Mucosa of gallbladder (tissue), 1 donor: Measurements from ENCODE around the gene ZBTB16. TPM values are rescaled to one million over a fixed set of nuclear protein-coding genes. Genes with fewer than 3 reads are reported as not detected.

Experiments
- DNase-seq: peaks from one replicate; pipeline ENCODE4 v3.0.0-alpha.2; 2020; ENCODE audit warnings: low spot score
- total RNA-seq: library from RNA; stranded (reverse); gene quantifications from one replicate; pipeline ENCODE4 v1.2.1, GENCODE V29; 2021
- donor health status: DM: no; HTN: no; CAD: no.

Gene ZBTB16
- total RNA-seq, 1 donor from 2014 or later: 85.4 TPM

- no peak for DNase-seq
Measured at GRCh38 chr11:114281388-114281956, 222.0 kb downstream of the ZBTB16 start.

DNA sequence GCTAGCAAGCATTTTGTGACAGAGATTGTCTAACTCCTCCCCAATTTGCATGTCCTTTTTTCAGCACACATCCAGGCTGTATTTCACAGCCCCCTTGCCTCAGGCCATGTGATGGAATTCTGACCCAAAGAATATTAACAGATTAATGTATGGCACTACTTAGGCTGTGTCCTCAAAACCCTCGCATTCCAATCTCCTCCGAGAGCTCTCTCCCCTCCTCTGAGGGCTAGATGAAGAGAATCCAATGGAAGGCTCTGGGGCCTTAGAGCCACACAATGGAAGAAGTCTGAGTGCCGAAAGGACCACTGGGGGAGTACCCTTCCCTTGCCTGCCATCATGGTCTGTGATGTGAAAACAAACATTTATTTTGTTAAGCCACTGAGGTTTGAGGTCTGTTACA is 223.0 kb downstream of the ZBTB16 start:
- no peak for DNase-seq

GRCh38 chr11:114283422-114283821 is 223.9 kb downstream of the ZBTB16 start:
- no peak for DNase-seq

DNA sequence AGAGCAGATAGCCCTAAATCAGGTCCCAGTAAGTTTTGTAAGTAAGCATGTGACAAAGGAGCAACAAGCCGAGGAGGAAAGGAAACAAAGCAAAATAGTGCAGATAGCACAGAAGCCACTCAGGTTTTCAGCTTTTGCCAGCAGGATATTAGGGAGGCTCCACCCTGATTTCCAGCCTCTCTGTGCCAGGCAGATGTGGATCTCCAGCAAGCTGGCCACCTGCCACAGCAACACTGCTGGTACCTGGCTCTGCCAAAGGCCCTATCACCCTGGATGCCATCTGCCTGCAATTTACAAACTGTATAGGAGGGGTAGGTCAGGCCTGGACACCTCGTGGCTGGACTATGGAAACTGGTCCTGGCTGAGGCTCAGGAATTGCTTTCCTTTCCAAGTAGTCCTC is 224.5 kb downstream of the ZBTB16 start:
- peak; percentile 34 for DNase-seq

DNA sequence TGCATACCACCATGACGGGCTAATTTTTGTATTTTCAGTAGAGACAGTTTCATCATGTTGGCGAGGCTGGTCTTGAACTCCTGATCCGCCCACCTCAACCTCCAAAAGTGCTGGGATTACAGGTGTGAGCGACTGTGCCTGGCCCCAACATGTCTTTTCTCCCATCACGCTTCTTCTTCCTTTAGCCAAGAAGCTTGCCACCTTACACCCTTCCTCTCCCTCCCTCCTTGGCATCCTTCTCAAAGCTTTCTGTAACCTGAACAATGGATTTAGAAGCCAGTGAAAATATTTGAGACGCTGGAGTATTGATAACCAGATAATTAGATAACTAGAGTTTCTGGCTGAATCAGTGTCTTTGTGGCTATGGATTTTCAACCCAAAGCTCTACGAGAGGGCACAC is 225.4 kb downstream of the ZBTB16 start:
- DNase-seq: no peak

DNA sequence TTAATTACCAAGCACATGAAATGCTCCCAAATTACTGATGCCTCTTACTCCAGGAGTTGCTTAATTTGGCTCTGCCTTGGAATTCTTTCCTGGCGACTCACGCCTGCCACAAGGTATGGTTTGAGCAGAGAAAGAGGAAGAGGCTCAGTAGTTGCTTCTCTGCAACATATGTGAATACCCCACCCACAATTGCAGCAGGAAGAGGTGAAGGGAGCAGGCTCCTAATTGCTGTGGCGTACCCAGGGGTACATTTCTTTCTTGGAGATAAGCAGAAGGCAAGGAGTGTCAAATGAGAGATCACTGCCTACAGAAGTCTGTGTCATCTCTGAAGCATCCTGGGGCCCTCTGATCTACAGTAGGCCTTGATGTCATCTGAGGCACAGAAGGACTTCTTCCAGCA is 226.1 kb downstream of the ZBTB16 start:
- no peak for DNase-seq

DNA sequence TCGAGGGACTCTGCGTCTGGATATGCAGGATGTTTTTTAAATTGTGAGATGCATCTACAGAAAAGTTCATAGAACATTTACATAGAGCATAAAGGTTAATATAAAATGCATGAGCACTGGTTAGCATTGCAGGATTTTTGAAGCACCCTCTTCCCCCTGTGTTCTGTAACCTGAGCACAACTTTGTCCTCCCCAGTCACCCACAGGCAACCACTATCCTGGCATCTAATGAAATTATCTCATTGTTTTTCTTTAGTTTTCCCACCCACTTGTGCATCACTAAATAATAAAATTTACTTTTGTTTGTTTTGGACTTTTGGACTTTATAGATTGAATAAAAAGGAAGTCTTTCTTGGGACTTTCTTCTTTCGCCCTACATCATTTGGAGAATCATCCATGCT is 226.7 kb downstream of the ZBTB16 start:
- no peak for DNase-seq

DNA sequence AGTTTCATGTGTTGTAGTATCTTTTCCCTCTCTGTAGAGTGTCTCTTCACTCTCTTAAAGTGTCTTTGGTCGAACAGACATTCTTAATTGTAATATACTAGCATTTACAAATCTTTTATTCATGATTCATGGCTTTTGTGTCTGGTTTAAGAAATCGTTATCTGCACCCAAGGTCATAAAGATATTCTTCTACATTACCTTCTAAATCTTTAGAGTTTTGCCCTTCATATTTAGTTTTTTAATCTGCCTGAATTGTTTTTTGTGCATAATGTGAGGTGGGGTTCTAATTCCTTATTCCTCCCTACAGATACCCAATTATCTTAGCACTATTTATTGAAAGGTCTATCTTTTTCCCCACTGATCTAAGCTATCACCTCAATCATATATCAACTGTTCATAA is 227.6 kb downstream of the ZBTB16 start:
- DNase-seq: no peak

DNA sequence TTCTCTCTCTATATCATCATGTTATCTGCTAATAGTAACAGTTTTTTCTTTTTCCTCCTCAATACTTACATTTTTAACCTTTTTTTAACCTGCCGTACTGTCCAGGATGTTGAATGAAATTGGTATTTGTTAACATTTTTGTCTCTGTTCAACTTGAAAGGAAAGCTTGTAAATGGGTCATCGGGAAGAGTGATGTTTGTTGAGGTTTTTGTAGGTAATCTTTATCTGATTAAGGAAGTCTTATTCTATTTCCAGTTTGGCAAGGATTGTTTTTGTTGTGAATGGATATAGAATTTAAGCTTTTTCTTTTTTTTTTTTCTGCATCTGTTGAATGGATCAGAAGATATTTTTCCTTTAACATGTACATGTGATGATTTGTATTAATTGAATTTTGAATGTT is 228.6 kb downstream of the ZBTB16 start:
- no peak for DNase-seq

- DNase-seq: no peak
Measured at GRCh38 chr11:114289779-114290178, 230.3 kb downstream of the ZBTB16 start.

- no peak for DNase-seq
Measured at GRCh38 chr11:114290503-114291235, 231.2 kb downstream of the ZBTB16 start.

DNA sequence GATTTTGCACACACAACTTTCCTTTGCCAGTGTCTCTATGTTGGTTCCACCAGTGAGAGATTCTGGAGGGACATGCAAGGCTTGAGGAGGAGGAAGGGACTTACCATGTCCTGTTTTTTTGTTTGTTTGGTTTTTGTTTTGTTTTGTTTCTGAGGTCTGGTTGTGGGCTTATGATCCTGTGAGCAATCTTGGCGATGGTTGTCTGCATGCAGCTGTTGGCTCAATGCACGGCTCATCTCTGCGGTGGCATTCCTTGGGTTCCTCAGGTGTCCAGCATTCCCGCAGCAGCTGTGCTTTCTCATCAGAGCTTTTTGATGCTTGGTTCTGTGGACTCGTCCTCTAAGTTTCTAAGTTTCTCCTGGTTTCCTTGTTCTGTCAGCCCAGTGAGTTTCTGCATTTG is 231.9 kb downstream of the ZBTB16 start:
- no peak for DNase-seq

GRCh38 chr11:114291842-114292680 is 232.6 kb downstream of the ZBTB16 start:
- no peak for DNase-seq

- no peak for DNase-seq
Measured at GRCh38 chr11:114293201-114293711, 233.7 kb downstream of the ZBTB16 start.

DNA sequence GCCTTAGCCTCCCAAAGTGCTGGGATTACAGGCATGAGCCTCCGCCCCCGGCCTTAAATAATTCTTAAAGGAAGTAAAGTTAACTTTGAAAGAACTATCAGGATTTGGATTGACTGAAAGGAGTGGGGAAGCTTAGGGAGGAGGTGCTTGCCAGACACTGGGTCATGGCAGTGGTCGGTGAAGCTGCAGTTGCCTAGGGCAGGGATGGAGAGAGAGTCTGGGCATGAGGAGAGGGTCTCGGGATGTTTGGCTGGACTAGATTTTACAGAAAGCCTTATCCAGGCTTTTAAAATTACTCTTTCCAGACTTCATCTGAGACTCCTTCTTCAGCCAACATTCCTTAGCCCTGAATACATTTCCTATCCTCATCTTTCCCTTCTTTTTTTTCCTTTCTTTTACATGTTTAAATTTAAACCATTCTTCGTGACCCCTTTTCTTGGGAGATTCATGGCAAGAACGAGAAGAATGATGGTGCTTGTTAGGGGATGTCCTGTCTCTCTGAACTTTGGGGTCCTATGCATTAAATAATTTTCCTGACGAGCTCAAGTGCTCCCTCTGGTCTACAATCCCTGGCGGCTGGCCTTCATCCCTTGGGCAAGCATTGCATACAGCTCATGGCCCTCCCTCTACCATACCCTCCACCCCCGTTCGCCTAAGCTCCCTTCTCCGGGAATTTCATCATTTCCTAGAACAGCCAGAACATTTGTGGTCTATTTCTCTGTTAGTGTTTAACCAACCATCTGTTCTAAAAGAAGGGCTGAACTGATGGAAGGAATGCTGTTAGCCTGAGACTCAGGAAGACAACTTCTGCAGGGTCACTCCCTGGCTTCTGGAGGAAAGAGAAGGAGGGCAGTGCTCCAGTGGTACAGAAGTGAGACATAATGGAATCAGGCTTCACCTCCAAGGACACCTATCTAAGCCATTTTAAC is 236.4 kb downstream of the ZBTB16 start, which contains the start of gene NNMT:
TSS of gene NNMT (plus strand) at position 724 of the 929 bp plus-strand sequence. CDS start at position 882, 158 bp downstream.
- peak; percentile 51 for DNase-seq

DNA sequence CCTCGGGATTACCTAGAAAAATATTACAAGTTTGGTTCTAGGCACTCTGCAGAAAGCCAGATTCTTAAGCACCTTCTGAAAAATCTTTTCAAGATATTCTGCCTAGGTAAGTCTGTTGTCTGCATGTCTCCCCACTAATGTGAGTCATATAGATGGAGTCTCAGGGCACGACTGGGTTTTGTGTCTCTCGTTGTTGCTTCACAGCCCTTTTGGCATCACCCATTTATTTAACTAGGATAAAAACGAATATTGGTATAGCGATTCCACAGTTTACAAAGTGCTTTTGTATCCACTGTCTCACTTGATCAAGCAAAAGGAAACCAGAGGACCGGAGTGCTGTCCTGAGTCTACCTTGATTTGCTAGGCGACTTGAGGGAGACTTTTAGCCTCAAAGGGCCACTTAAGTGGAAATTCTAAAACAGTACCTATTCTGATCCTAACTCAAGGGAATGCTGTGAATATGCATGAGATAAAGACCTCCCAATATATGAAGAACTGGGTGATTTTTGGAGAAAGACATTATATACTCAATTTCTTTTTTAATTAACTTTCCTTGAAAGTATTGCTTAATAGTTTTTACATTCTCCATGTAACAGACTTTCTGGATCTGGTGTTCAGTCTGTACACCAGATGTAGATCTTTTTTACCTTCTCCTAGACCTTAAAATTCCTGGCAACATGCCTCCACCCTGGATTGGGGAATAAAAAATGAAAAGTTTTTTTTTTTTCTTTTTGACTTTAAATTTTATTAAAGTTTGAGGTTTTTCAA is 237.3 kb downstream of the ZBTB16 start:
- DNase-seq: no peak

DNA sequence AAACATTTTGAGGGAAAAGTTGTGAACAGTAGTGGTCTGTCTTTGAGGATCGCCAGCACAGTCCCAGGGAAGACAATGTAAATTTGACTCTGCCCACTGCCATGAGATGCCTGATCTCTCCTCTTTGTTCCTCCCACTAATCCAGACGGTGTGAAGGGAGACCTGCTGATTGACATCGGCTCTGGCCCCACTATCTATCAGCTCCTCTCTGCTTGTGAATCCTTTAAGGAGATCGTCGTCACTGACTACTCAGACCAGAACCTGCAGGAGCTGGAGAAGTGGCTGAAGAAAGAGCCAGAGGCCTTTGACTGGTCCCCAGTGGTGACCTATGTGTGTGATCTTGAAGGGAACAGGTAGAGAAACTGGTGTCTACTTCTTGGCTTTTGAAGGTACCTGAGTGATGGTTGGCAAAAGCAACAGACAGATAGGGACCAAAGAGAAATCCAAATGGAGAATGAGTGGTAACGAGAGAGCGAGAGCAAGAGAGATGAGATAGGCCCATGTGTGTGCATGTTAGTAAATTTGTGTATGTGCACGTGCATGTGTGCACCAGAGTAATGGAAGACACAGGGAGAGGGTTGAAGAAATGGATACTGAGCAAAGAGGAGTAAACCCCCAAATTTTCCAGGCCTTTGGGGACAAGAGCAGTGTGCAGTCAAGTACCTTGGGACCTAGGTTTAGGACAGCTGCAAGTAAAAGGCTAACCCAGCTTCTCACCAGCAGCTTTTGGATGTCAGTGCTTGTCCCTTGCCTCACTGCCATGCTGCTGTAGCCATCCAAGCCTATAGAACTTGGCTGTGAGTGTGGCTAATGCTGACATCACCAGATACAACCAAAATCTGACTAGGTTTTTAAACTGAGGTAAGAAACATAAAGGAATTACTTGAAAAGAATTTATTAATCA is 238.5 kb downstream of the ZBTB16 start:
- DNase-seq: no peak

- no peak for DNase-seq
Measured at GRCh38 chr11:114298710-114299109, 239.2 kb downstream of the ZBTB16 start.
